GM23248 (cell line): Measurements from ENCODE around the gene SLC6A4. TPM values are rescaled to one million over a fixed set of nuclear protein-coding genes. Genes with fewer than 3 reads are reported as not detected.

Source experiments
- DNase-seq: peaks from one replicate; pipeline ENCODE4 v3.0.0-alpha.2; 2015
- H2AFZ ChIP-seq: fragments of 200-600 bp; sonication (generic); 2 replicates; pipeline ENCODE4 v1.6.1; 2016; ENCODE audit warnings: antibody characterized with exemption
- H3F3A ChIP-seq: fragments of 200-600 bp; sonication (generic); 2 replicates; pipeline ENCODE4 v1.6.1; 2016; ENCODE audit warnings: mild to moderate bottlenecking, antibody characterized with exemption, mixed run types; ENCODE audit not compliant: insufficient read depth
- H3K27ac ChIP-seq: fragments of 200-600 bp; sonication (generic); 2 replicates; pipeline ENCODE4 v1.5.1; 2016; ENCODE audit warnings: mild to moderate bottlenecking
- H3K27me3 ChIP-seq: fragments of 200-600 bp; sonication (generic); replicated peaks from 2 replicates; pipeline ENCODE4 v1.6.1; 2016; ENCODE audit warnings: mild to moderate bottlenecking; ENCODE audit not compliant: insufficient read depth
- H3K36me3 ChIP-seq: fragments of 200-600 bp; sonication (generic); 2 replicates; pipeline ENCODE4 v1.6.1; 2016; ENCODE audit warnings: low read depth, mild to moderate bottlenecking
- H3K4me1 ChIP-seq: fragments of 200-600 bp; sonication (generic); 2 replicates; pipeline ENCODE4 v1.6.1; 2016; ENCODE audit warnings: mild to moderate bottlenecking; ENCODE audit not compliant: insufficient read depth
- H3K4me2 ChIP-seq: fragments of 200-600 bp; sonication (generic); one replicate; pipeline ENCODE4 v1.6.1; 2016; ENCODE audit warnings: mild to moderate bottlenecking; ENCODE audit not compliant: unreplicated experiment
- H3K4me3 ChIP-seq: fragments of 200-600 bp; sonication (generic); 2 replicates; pipeline ENCODE4 v1.5.1; 2016; ENCODE audit warnings: mild to moderate bottlenecking
- H3K79me2 ChIP-seq: fragments of 200-600 bp; sonication (generic); 2 replicates; pipeline ENCODE4 v1.6.1; 2016; ENCODE audit warnings: mild to moderate bottlenecking; ENCODE audit not compliant: insufficient read depth
- H3K9ac ChIP-seq: fragments of 200-600 bp; sonication (generic); 2 replicates; pipeline ENCODE4 v1.6.1; 2016; ENCODE audit warnings: mild to moderate bottlenecking
- H3K9me2 ChIP-seq: fragments of 200-600 bp; sonication (generic); 2 replicates; pipeline ENCODE4 v1.6.1; 2016; ENCODE audit warnings: mixed run types, mild to moderate bottlenecking, moderate library complexity; ENCODE audit not compliant: insufficient read depth
- H3K9me3 ChIP-seq: fragments of 200-600 bp; sonication (generic); one replicate; pipeline ENCODE4 v1.6.1; 2017; ENCODE audit warnings: low read depth
- H4K20me1 ChIP-seq: fragments of 200-600 bp; sonication (generic); 2 replicates; pipeline ENCODE4 v1.6.0; 2016; ENCODE audit not compliant: insufficient read depth
- EZH2 ChIP-seq: fragments of 200-600 bp; sonication (generic); IDR thresholded peaks from 2 replicates; pipeline ENCODE4 v1.6.1; 2018; ENCODE audit warnings: antibody characterized with exemption, mild to moderate bottlenecking; ENCODE audit not compliant: insufficient read depth, poor library complexity, severe bottlenecking
- EZH2phosphoT487 ChIP-seq: fragments of 200-600 bp; sonication (generic); IDR thresholded peaks from 2 replicates; pipeline ENCODE4 v1.6.1; 2018; ENCODE audit warnings: antibody characterized with exemption, moderate library complexity, mild to moderate bottlenecking, low read depth; ENCODE audit not compliant: insufficient read depth
- WGBS, 2 experiments: methylation state at CpG; one replicate each; pipeline ENCODE4 v1.1.6; 2015 to 2017; ENCODE audit warnings: low lambda C conversion rate in 2 of 2, low coverage in 1 of 2; ENCODE audit errors: missing lambda C conversion rate in 2 of 2; 5-methylcytosine and 5-hydroxymethylcytosine counted together
- in situ Hi-C: fragments of 300-500 bp; cut with MboI; formaldehyde crosslinking; loops from 2 replicates; pipeline ENCODE4 v1.15.0; 2020
- polyA plus RNA-seq: library from polyadenylated mRNA; unstranded; fragments of >200 nt; fragmentation: Nextera tagmentation; extraction: Ambion mirVana; gene quantifications from 2 replicates; pipeline ENCODE4 v1.2.1, GENCODE V29; 2016
- total RNA-seq: library from RNA; depleted of rRNA; stranded (reverse); fragments of >200 nt; shearing (Covaris generic); gene quantifications from 2 replicates; pipeline ENCODE4 v1.2.3, GENCODE V29; 2014

The SLC6A4 gene
- total and polyA plus RNA-seq, 2 experiments from 2014 or later = 0.03 TPM; not detected in 1

GRCh38 chr17:30188211-30188939 lies 47.1 kb downstream of the SLC6A4 start:
- Histone ChIP-seq H3K9me2 (no peaks in the 10 kb centered on the region), H3K9ac (no peak overlapping the region), H3K27ac (no peak overlapping the region), H4K20me1 (no peaks in the 10 kb centered on the region), H3K79me2 (no peaks in the 10 kb centered on the region), H3K4me3 (no peak overlapping the region), H3K27me3 (no peaks in the 10 kb centered on the region), H3K9me3 (no peaks in the 10 kb centered on the region), H3K36me3 (peaks cover 46% of the 10 kb centered on the region), H3F3A (peaks cover 12% of the 10 kb centered on the region; the same call in 1 of the 2 replicates), H3K4me1 (no peaks in the 10 kb centered on the region), H2AFZ (no peak overlapping the region), H3K4me2 (no peak overlapping the region)
- DNase-seq = no peak
- TF ChIP-seq EZH2 (no peak), EZH2phosphoT487 (no peak)
- 97 to 98% methylated on average over 5 of the region's 5 CpGs for WGBS, 2 experiments
- in situ Hi-C loops = no loop called here

- no peaks in the 10 kb centered on the region for H3K79me2 ChIP-seq
- WGBS, 2 experiments = 92 to 100% methylated on average over 2 of the region's 2 CpGs
- H3K36me3 ChIP-seq = peaks cover 46% of the 10 kb centered on the region
- H3F3A ChIP-seq = peaks cover 12% of the 10 kb centered on the region; the same call in 1 of the 2 replicates
- H3K27ac ChIP-seq = no peak overlapping the region
- no peaks in the 10 kb centered on the region for H3K4me1 ChIP-seq
- H3K4me3 ChIP-seq = no peak overlapping the region
- in situ Hi-C loops = no loop called here
- no peak overlapping the region for H3K4me2 ChIP-seq
- DNase-seq = no peak
- no peaks in the 10 kb centered on the region for H3K9me2 ChIP-seq
- no peaks in the 10 kb centered on the region for H3K9me3 ChIP-seq
- no peaks in the 10 kb centered on the region for H4K20me1 ChIP-seq
- H2AFZ ChIP-seq = no peak overlapping the region
- no peaks in the 10 kb centered on the region for H3K27me3 ChIP-seq
- TF ChIP-seq EZH2 (no peak), EZH2phosphoT487 (no peak)
- no peak overlapping the region for H3K9ac ChIP-seq
These were observed 47.9 kb downstream of the SLC6A4 start for GRCh38 chr17:30187573-30187972.

- no peak overlapping the region for H3K4me3 ChIP-seq
- H3K9me2 ChIP-seq = no peaks in the 10 kb centered on the region
- in situ Hi-C loops = no loop called here
- TF ChIP-seq EZH2 = no peak
- TF ChIP-seq EZH2phosphoT487 = no peak
- H3F3A ChIP-seq = peaks cover 12% of the 10 kb centered on the region; the same call in 1 of the 2 replicates
- H3K27ac ChIP-seq = no peak overlapping the region
- no peaks in the 10 kb centered on the region for H4K20me1 ChIP-seq
- H3K4me2 ChIP-seq = no peak overlapping the region
- no peaks in the 10 kb centered on the region for H3K4me1 ChIP-seq
- H3K79me2 ChIP-seq = no peaks in the 10 kb centered on the region
- no peaks in the 10 kb centered on the region for H3K27me3 ChIP-seq
- 97 to 100% methylated on average over 1 of the region's 1 CpG for WGBS, 2 experiments
- H3K36me3 ChIP-seq = peaks cover 51% of the 10 kb centered on the region
- no peak overlapping the region for H3K9ac ChIP-seq
- DNase-seq = no peak
- H2AFZ ChIP-seq = no peak overlapping the region
- no peaks in the 10 kb centered on the region for H3K9me3 ChIP-seq
These were observed 48.7 kb downstream of the SLC6A4 start for GRCh38 chr17:30186761-30187160.

DNA sequence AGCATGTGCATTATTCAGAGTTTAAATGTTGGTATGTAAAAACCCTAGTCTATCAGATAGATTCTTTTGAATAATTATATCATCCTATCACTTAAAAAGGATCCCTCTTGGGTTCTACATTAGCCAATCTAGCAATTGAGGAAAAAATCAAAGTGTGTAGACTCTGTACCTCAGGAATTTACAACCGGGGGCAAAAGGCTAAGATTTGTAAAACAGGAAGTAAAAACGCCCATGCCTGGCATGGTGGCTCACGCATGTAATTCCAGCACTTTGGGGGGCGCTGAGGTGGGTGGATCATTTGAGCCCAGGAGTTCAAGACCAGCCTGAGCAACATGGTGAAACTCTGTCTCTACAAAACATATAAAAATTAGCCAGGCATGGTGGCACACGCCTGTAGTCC lies 58.6 kb downstream of the SLC6A4 start:
- Histone ChIP-seq H4K20me1 (no peaks in the 10 kb centered on the region), H3K9me2 (no peaks in the 10 kb centered on the region), H3K4me3 (no peak overlapping the region), H3K36me3 (peaks cover 62% of the 10 kb centered on the region), H3F3A (no peaks in the 10 kb centered on the region), H3K27me3 (no peaks in the 10 kb centered on the region), H2AFZ (no peak overlapping the region), H3K9me3 (no peaks in the 10 kb centered on the region), H3K27ac (no peak overlapping the region), H3K4me1 (no peaks in the 10 kb centered on the region), H3K9ac (no peak overlapping the region), H3K79me2 (peaks cover 62% of the 10 kb centered on the region), H3K4me2 (no peak overlapping the region)
- no peak for DNase-seq
- no peak for TF ChIP-seq EZH2phosphoT487
- TF ChIP-seq EZH2 = no peak
- in situ Hi-C loops = no loop called here
- WGBS, 2 experiments = 96 to 98% methylated on average over 5 of the region's 5 CpGs

DNA sequence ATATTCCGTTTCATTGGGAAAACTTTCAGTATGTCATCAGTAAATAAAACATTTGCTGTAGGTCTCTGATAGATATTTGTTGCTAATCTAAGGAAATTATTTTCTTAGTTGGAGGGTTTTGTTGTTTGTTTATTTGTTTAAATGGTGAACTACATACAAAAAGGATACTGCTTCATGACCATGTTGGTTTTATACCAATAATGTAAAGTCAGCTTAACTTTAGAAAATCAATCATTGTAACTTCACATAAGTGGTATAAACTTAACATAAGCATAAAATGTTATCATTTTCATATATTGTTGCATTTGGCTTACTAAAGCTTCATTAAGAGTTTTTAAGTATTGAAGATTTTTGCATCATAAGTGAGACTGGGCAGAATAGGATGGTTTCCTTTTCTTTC lies 60.9 kb downstream of the SLC6A4 start:
- no peak for DNase-seq
- no peak overlapping the region for H3K4me3 ChIP-seq
- no peak overlapping the region for H2AFZ ChIP-seq
- peaks cover 48% of the 10 kb centered on the region for H3K36me3 ChIP-seq
- no peak overlapping the region for H3K27ac ChIP-seq
- H3K4me1 ChIP-seq = no peaks in the 10 kb centered on the region
- no peak overlapping the region for H3K4me2 ChIP-seq
- in situ Hi-C loops = no loop called here
- H3K9ac ChIP-seq = no peak overlapping the region
- H3K9me2 ChIP-seq = no peaks in the 10 kb centered on the region
- 97 to 98% methylated on average over 1 of the region's 1 CpG for WGBS, 2 experiments
- H3F3A ChIP-seq = no peaks in the 10 kb centered on the region
- H4K20me1 ChIP-seq = no peaks in the 10 kb centered on the region
- H3K9me3 ChIP-seq = no peaks in the 10 kb centered on the region
- no peak for TF ChIP-seq EZH2
- TF ChIP-seq EZH2phosphoT487 = no peak
- H3K79me2 ChIP-seq = peaks cover 83% of the 10 kb centered on the region
- H3K27me3 ChIP-seq = no peaks in the 10 kb centered on the region
